Neuronal stem cell (in vitro differentiated cells): Measurements from ENCODE around the gene KCNK1. TPM values are rescaled to one million over a fixed set of nuclear protein-coding genes. Genes with fewer than 3 reads are reported as not detected.

Experiments
- small RNA-seq: library from polyadenylated mRNA; stranded (forward); fragments of <200 nt; extraction: miRNeasy Mini kit (QIAGEN cat#:217004); gene quantifications from one replicate; pipeline ENCODE3, GENCODE V24; 2013; ENCODE audit not compliant: insufficient read depth

Gene KCNK1

Small RNA genes within 50 kb of the gene (small RNA-seq; reads per million reads assigned to genes)
- gene MIR4427, result not detected
